Mucosa of rectum (tissue), 2 donors: ENCODE results near the gene SHB.

ENCODE experiments used
- H3K27ac ChIP-seq, 2 donors: one replicate each; pipeline ENCODE4 v1.7.0; 2013; ENCODE audit warnings: inconsistent platforms in 2 of 2, low read depth in 2 of 2, low read length in 2 of 2
- H3K27me3 ChIP-seq, 2 donors: one replicate each; pipeline ENCODE4 v1.7.0; 2013; ENCODE audit warnings: low read length in 2 of 2; ENCODE audit not compliant: control insufficient read depth in 2 of 2, insufficient read depth in 2 of 2
- H3K36me3 ChIP-seq, 2 donors: one replicate each; pipeline ENCODE4 v1.7.0; 2013; ENCODE audit warnings: low read length in 2 of 2; ENCODE audit not compliant: control insufficient read depth in 2 of 2, insufficient read depth in 2 of 2
- H3K4me1 ChIP-seq, 2 donors: one replicate each; pipeline ENCODE4 v1.7.0; 2013; ENCODE audit warnings: low read length in 2 of 2, mild to moderate bottlenecking in 1 of 2; ENCODE audit not compliant: control insufficient read depth in 2 of 2, insufficient read depth in 2 of 2
- H3K4me3 ChIP-seq, 2 donors: one replicate each; pipeline ENCODE4 v1.7.0; 2013; ENCODE audit warnings: low read length in 2 of 2
- H3K9ac ChIP-seq, 2 donors: one replicate each; pipeline ENCODE4 v1.7.0; 2013; ENCODE audit warnings: low read length in 2 of 2, low read depth in 1 of 2, mild to moderate bottlenecking in 1 of 2
- H3K9me3 ChIP-seq, 2 donors: one replicate each; pipeline ENCODE4 v1.7.0; 2013; ENCODE audit warnings: low read length in 2 of 2; ENCODE audit not compliant: control insufficient read depth in 2 of 2
- donor health status: healthy.
- donor health status: Normal muscosa, but diverticular disease.

Gene SHB

GRCh38 chr9:37978481-37978864, 90.6 kb downstream of the SHB start:
- peaks cover 0 to 2% of the 10 kb centered on the region in 2 donors for H3K4me1 ChIP-seq
- H3K4me3 ChIP-seq: no peak overlapping the region
- no peak overlapping the region for H3K27ac ChIP-seq
- peaks cover 3% of the 10 kb centered on the region in 2 donors for H3K36me3 ChIP-seq
- H3K9ac ChIP-seq: no peak overlapping the region
- H3K27me3 ChIP-seq: no peaks in the 10 kb centered on the region
- H3K9me3 ChIP-seq: no peaks in the 10 kb centered on the region

GRCh38 chr9:37977851-37978480, 91.1 kb downstream of the SHB start:
- no peak overlapping the region for H3K9ac ChIP-seq
- H3K36me3 ChIP-seq: peaks cover 3 to 4% of the 10 kb centered on the region in 2 donors
- H3K4me1 ChIP-seq: peaks cover 0 to 2% of the 10 kb centered on the region in 2 donors
- H3K27me3 ChIP-seq: no peaks in the 10 kb centered on the region
- H3K9me3 ChIP-seq: no peaks in the 10 kb centered on the region
- no peak overlapping the region for H3K27ac ChIP-seq
- no peak overlapping the region for H3K4me3 ChIP-seq

- Histone ChIP-seq H3K27me3 (no peaks in the 10 kb centered on the region), H3K36me3 (peaks cover 4 to 6% of the 10 kb centered on the region in 2 donors), H3K9me3 (no peaks in the 10 kb centered on the region), H3K4me3 (no peak overlapping the region), H3K4me1 (peaks cover 0 to 2% of the 10 kb centered on the region in 2 donors), H3K27ac (no peak overlapping the region), H3K9ac (no peak overlapping the region)
Observed at GRCh38 chr9:37976714-37977477, 92.1 kb downstream of the SHB start.

GRCh38 chr9:37975639-37976038, 93.4 kb downstream of the SHB start:
- peaks cover 4 to 6% of the 10 kb centered on the region in 2 donors for H3K36me3 ChIP-seq
- peaks cover 0 to 2% of the 10 kb centered on the region in 2 donors for H3K4me1 ChIP-seq
- H3K9me3 ChIP-seq: no peaks in the 10 kb centered on the region
- no peak overlapping the region for H3K9ac ChIP-seq
- H3K27me3 ChIP-seq: no peaks in the 10 kb centered on the region
- no peak overlapping the region for H3K27ac ChIP-seq
- no peak overlapping the region for H3K4me3 ChIP-seq

GRCh38 chr9:37974506-37975173, 94.4 kb downstream of the SHB start:
- no peak overlapping the region for H3K9ac ChIP-seq
- no peaks in the 10 kb centered on the region for H3K9me3 ChIP-seq
- no peaks in the 10 kb centered on the region for H3K27me3 ChIP-seq
- no peak overlapping the region for H3K4me3 ChIP-seq
- H3K36me3 ChIP-seq: peaks cover 4 to 6% of the 10 kb centered on the region in 2 donors
- H3K27ac ChIP-seq: no peak overlapping the region
- peaks cover 7 to 11% of the 10 kb centered on the region in 2 donors for H3K4me1 ChIP-seq

GRCh38 chr9:37972351-37972848, 96.6 kb downstream of the SHB start:
- peaks cover 27 to 33% of the 10 kb centered on the region in 2 donors for H3K4me1 ChIP-seq
- peaks cover 3 to 4% of the 10 kb centered on the region in 2 donors for H3K36me3 ChIP-seq

GRCh38 chr9:37971691-37972090, 97.3 kb downstream of the SHB start:
- Histone ChIP-seq H3K27me3 (no peaks in the 10 kb centered on the region), H3K9me3 (no peaks in the 10 kb centered on the region), H3K36me3 (peaks cover 3 to 4% of the 10 kb centered on the region in 2 donors), H3K9ac (no peak overlapping the region), H3K4me1 (peaks cover 34 to 38% of the 10 kb centered on the region in 2 donors), H3K27ac (no peak overlapping the region), H3K4me3 (no peak overlapping the region)

More at GRCh38 chr9:37972351-37972848, 96.6 kb downstream of the SHB start:
- no peak overlapping the region for H3K27ac ChIP-seq
- H3K27me3 ChIP-seq: no peaks in the 10 kb centered on the region
- no peaks in the 10 kb centered on the region for H3K9me3 ChIP-seq
- H3K9ac ChIP-seq: no peak overlapping the region
- H3K4me3 ChIP-seq: no peak overlapping the region

- Histone ChIP-seq H3K9me3 (no peaks in the 10 kb centered on the region), H3K4me3 (no peak overlapping the region), H3K4me1 (peaks cover 38 to 42% of the 10 kb centered on the region in 2 donors), H3K9ac (no peak overlapping the region), H3K27ac (no peak overlapping the region), H3K27me3 (no peaks in the 10 kb centered on the region), H3K36me3 (peaks cover 3 to 4% of the 10 kb centered on the region in 2 donors)
Observed at GRCh38 chr9:37971108-37971459, 97.9 kb downstream of the SHB start.

GRCh38 chr9:37970301-37971107, 98.5 kb downstream of the SHB start:
- peaks cover 3 to 4% of the 10 kb centered on the region in 2 donors for H3K36me3 ChIP-seq
- peaks cover 38 to 42% of the 10 kb centered on the region in 2 donors for H3K4me1 ChIP-seq
- no peak overlapping the region for H3K9ac ChIP-seq
- H3K9me3 ChIP-seq: no peaks in the 10 kb centered on the region
- H3K27ac ChIP-seq: peak overlapping the region; percentile 84 to 87
- H3K27me3 ChIP-seq: no peaks in the 10 kb centered on the region
- no peak overlapping the region for H3K4me3 ChIP-seq
